ENCODE data around the gene PRIM2.
"Not testable (repeated sequence)": the region's sequence is repeated elsewhere in the genome, so short reads cannot be mapped to it uniquely, and the experiment has no call there.

The PRIM2 gene

DNA sequence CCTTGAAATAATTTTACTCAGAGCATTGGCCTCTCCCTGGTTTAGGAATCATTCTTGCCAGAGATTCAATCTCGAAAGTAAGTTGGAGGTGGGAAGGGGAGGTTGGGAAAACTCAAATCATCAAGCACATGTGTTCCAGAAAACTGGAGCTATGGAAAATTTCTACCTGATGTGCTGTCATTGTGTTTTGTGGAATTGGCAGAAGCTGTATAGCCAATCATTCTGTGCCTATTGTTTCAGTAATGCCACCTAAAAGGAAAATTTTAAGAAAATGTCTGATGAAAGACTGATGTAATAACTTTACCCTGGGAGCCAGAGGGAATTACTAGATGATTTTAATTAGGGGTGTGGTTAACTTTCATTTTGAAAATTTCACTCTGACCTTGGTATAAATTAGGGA is 187.8 kb downstream of the PRIM2 start:
- DNase-seq (ENCODE audit: low spot score): not testable (repeated sequence)

DNA sequence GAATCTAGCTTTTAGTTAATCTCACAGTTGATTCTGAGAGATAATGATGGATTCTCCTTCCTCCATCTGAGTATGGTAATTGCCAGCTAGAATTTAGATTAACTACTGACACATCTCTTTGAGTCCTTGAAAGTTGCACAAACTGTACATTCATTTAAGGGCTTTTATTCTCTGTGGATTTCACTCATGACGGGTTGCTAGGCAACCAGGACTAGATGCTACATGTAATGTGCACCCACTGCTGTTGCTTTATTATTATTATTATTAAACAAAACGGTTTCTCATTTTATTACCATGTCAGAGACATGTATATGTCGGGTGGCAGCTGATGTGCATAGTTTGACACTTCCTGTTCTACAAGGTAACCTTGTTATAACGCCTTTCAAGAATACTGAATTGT is 193.0 kb downstream of the PRIM2 start:
- not testable (repeated sequence) for DNase-seq (ENCODE audit: low spot score)

DNA sequence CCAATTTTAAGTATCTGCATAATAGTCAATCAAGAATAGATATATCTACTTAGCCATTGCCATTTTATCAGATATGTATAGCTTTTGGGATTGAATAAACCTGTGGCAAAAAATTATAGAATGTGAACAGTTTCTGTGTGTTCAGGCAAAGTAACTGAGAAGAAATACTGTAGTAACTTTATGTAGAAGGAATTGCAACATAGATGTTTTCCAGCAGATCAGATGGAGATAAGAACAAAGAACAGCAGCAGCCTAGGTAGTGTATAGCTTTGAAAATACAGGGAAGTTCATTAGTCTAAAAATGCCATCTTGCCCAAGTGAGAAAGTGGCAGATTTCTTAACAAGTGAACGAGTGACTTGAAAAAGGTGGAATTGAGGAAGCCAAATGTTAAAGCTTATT is 197.7 kb downstream of the PRIM2 start:
- DNase-seq (ENCODE audit: low spot score): not testable (repeated sequence)

DNA sequence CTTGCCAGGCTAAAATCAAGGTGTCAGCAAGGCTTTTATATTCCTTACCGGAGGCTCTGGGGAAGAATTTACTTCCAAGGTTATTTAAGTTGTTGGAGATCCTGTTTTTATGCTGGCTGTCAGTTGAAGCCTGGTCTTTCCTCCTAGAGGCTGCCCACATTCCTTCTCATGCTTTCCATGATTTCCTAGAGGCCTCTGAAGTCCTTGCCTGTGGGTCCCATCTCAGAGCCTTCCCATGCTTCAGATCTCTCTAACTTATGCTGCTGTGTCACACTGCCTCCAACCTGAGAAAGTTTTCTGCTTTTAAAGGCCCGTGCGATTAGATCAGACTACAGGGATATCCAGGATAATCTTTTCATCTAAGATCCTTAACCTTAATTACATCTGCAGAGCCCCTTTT is 198.4 kb downstream of the PRIM2 start:
- DNase-seq (ENCODE audit: low spot score): not testable (repeated sequence)

DNA sequence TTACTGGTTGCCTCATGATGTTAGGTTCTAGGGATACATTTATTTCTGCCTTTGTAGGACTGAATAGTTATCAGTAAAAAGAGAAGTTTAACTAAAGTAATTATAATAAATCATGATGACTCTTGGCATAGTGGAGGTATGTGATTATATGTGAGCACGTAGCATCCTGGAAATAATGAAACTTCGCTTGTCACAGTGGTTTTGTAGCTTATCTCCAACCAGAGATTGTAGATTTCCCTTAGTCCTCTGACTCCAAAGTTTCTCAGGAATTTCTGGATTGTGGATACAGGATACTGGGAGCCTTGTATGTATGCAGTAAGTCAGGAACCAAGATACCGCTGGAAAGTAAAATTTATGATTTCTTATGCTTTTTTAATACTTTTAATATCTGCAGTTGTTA is 199.3 kb downstream of the PRIM2 start:
- DNase-seq (ENCODE audit: low spot score): not testable (repeated sequence)

DNA sequence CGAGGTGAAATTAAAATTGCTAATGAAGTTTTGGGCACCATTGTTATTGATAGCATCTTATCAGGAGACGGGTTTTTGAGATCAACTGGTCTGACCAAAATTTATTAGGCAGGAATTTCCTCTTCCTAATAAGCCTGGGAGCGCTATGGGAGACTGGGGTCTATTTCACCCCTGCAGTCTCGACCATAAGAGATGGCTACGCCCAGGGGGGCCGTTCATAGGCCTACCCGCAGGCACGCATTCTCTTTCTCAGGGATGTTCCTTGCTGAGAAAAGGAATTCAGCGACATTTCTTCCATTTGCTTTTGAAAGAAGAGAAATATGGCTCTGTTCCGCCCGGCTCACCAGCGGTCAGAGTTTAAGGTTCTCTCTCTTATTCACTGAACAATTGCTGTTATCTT is 201.8 kb downstream of the PRIM2 start:
- DNase-seq (ENCODE audit: low spot score): not testable (repeated sequence)

DNA sequence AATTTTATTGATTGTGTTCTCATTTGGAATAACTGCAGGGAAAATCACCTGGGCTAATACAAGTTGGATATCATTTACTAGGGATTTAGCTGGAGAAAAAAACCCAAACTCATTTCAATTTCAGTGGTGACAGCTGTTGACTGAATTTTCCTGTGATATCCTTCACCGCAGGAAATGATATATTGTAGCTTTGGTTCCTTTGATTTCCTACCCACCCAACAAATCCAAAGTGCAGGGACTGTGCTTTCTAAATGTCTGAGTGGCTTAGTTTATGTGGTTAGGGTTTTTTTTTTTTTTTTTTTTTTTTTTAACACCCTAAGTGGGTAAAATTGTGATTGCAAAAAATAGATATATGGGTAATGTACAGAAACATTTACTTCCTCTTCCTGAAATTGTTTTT is 203.7 kb downstream of the PRIM2 start:
- not testable (repeated sequence) for DNase-seq (ENCODE audit: low spot score)

DNA sequence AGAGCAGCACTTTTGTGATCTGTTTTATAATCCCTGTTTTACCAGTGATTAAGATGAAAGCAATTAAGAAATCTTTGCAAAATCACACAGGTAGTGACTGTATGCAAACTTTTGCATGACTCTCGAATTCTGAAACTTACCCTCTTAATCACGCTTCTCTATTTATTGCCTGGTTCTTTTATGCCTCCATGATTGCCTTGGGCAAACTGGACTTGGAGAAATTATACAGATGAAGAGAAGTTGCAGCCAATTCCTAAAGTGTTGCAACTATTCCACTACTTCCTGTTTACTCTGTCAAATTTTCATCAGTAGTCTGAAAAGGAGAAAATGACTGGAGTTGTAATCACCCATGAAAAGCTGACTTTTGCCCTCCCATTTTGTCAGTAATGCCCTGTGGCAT is 205.8 kb downstream of the PRIM2 start:
- DNase-seq (ENCODE audit: low spot score): not testable (repeated sequence)

DNA sequence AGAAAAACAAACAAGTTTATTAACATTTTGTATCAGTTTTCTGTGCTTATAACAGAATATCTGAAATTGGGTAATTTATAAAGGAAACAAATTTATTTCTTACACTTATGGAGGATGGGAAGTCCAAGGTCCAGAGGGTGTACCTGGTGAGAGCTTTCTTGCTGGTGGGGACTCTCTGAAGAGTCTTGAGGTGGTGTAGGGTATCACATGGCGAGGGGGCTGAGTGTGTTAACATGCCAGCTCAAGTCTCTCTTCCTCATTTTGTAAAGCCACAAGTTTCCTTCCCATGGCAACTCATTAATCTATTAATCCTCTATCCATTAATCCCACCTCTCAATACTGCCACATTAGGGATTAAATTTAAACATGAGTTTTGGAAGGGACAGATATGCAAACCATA is 212.3 kb downstream of the PRIM2 start:
- not testable (repeated sequence) for DNase-seq (ENCODE audit: low spot score)

DNA sequence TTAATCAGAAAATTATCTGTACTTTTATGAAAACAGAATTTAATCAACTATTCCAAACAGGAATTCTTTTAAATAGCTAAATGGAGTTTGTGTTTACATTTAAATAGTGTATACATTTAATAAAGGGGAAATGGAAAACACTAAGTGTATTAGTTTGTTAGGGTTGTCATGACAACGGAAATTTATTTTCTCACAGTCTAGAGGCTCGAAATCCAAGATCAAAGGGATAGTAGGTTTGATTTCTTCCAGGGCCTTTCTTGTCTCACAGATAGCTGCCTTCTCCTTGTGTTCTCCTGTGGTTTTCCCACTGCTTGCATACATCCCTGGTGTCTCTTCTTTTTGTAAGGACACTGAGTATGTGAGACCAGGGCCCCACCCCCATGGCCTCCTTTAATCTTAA is 215.2 kb downstream of the PRIM2 start:
- DNase-seq (ENCODE audit: low spot score): not testable (repeated sequence)

DNA sequence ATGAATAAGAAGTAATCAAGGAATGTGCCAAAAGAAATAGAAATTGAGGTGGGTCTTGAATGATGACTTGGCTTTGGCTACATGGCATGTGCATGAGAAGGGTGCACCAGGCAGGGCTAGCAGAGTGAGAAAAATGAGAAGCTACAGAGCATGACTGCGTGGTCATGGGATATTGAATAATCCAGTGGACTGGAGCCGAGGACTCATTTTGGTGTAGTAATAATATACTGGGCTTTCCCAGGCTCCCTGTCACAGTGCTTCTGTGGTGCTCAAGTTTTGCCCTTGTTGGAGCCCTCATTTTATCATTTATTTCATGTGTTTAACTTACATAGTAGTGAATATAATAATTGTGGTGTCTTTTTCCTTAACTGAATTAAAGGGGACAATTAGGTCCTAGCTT is 217.7 kb downstream of the PRIM2 start:
- not testable (repeated sequence) for DNase-seq (ENCODE audit: low spot score)

DNA sequence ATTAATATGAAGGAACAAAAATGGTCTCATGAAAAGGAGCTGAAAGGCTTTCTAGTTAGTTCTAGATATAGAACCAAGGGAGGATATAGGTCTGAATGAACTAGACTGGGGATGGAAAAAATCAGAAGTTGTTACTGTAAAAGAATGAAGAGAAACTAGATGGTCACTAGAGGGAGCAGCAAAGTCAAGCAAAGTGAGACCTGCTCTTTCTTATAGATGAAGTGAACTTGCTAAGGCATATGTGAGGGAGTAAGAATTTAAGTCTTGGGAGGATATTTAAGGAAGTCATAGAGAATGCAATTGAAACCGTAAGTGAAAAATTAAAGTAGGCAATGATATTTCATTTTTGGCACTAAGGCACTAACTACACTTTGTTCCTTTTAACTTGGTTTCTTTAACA is 218.6 kb downstream of the PRIM2 start:
- DNase-seq (ENCODE audit: low spot score): not testable (repeated sequence)

DNA sequence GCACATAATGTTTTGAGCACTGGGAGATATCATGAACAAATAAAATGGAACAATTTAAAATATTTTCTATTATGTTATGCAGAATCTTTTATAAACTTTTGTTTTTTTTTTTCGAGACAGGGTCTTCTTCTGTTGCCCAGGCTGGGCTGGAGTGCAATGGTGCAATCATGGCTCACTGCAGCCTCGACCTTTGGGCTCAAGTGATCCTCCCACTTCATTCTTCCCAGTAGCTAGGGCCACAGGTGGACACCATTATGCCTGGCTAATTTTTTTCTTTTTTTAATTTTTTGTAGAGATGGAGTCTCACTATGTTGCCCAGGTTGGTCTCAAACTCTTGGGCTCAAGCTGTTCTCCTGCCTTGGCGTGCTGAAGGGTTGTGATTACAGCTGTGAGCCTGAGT is 220.5 kb downstream of the PRIM2 start:
- DNase-seq (ENCODE audit: low spot score): not testable (repeated sequence)

DNA sequence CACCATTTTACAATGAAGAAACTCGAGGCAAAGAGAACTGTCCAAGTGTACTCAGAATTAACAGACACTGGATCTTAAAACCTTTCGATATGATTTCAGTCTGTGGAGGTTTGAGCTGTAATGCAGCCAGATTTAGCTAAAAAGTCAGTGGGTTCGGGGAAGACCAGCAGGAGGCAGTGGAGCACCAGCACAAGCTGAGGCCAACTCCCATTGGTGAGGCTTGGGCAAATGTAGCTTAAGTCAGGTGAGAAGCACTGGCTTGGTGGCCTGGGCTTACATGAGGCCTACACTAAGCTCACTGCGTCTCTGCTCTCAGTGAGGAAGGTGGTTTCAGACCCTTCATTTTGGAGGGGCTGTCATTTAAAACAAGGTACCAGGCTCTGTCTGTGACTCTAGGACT is 234.5 kb downstream of the PRIM2 start:
- not testable (repeated sequence) for DNase-seq (ENCODE audit: low spot score)

DNA sequence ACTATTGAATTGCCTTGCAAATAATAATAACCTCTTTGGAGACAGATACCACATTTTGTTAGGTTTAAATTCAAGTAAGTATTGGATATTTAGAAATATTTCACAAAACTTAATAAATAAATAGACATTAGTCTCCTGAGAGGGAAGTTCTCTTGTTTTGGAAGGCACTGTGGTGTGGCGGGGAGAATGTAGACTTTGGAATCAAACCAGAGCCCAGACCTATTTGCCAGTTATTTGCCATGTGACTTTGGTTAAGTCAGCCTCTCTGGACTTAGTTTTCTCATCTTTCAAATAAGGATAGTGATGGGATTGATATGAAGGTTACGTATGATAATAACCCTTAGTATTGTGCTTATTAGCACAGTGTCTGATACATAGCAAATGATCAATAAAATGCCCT is 240.4 kb downstream of the PRIM2 start:
- not testable (repeated sequence) for DNase-seq (ENCODE audit: low spot score)

DNA sequence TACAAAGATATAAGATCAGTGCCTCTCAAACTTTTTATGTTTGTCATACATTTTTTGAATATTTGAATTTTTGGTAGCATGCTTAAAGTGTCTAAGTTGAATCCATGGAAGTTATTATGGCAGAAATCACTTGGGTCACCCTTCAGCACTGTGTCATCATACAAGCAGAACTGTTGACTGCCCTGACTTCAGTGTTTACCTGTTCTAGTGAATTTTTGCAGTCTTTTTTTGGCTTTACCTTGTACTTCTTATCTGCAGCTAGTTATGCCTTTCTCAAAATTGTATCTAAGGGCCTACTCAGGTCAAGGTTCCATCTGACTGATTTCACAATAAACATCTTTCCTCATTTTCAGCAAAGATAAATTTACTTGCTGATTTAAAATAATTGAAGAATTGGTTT is 241.7 kb downstream of the PRIM2 start:
- DNase-seq (ENCODE audit: low spot score): not testable (repeated sequence)

DNA sequence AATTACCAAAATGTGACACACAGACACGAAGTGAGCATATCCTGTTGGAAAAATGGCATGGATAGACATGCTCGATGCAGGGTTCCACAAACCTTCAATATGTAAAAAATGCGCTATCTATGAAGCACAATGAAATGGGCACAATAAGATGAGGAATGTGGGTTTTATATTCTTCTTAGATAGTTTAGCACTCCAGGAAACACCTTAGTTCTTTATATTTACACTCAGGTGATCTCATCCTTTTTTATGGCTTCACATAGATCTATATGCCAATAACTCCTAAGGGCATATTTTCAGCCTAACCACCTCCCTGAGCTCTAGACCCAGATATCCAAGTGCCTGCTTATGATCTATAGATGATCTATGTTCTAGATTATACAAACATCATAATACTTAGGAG is 244.8 kb downstream of the PRIM2 start:
- not testable (repeated sequence) for DNase-seq (ENCODE audit: low spot score)

DNA sequence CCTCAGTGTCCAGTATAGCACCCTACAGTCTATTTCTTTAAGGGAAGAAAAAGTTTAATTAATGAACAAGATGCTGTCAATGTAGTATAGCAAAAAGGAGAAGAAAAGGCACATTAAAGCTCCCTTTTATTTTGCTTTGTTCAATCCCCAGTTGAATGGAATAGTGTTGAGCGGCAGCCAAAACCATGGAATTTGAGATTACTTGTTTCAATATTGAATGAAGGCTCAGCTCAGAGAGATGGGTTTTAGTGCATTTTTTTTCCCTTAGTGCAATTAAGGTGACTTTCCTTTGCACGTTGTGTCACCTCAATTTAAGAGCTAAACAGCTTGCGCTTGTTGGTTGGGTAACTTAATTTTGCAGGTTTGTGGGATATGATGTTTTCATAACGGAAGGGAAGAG is 254.7 kb downstream of the PRIM2 start:
- DNase-seq (ENCODE audit: low spot score): not testable (repeated sequence)

DNA sequence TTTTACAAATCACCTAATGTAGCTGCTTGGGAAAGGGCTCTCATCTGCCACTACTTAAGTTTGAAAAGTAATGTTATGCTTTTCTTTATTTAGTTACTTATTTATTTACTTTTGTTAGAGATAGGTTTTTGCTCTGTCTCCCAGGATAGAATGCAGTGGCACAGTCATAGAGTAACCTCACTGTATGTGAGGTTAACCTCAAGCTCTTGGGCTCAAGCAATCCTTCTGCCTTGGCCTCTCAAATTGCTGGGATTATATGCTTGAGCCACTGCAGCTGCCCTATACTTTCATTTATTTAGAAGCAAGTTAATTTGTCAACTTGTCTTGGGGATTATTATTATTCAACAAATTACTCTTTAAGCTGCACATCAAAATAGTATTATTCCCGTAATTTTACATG is 255.4 kb downstream of the PRIM2 start:
- not testable (repeated sequence) for DNase-seq (ENCODE audit: low spot score)

DNA sequence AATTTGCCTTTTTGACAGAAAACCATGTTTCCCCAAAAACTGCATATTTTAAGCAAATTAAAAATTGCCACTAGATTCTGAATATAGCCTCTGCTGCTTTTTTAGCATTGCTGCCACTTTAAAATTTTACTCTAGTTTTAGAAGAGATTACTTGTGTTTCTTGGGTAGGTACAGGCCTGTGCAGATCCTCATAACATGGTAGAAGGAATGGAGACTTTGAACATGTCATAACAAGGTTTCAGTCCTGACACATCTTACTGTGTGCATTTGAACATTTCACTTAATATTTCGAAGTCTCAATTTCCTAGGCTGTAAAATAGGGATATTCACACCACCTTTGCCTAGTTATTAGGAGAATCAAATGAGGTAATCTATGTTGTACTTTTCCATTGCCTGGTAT is 259.6 kb downstream of the PRIM2 start:
- DNase-seq (ENCODE audit: low spot score): not testable (repeated sequence)

DNA sequence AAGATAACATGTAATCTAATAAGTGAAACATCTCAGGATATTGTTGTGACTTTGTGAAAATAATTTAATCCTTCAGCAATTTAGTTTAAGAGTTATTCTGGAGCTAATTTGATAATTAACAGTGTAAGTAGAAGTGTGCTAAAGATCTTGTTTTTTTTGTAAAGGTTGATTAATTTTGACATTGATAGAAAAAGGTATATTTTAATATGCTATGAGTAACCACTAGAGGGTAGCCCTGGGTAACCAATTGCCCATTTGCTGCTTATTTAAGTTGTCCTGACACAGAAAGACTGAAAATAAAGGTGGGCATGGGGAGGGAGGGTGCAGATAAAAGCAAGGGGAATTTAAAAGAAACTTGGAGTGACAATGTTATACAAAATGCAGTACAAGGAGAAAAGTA is 262.1 kb downstream of the PRIM2 start:
- DNase-seq (ENCODE audit: low spot score): not testable (repeated sequence)

DNA sequence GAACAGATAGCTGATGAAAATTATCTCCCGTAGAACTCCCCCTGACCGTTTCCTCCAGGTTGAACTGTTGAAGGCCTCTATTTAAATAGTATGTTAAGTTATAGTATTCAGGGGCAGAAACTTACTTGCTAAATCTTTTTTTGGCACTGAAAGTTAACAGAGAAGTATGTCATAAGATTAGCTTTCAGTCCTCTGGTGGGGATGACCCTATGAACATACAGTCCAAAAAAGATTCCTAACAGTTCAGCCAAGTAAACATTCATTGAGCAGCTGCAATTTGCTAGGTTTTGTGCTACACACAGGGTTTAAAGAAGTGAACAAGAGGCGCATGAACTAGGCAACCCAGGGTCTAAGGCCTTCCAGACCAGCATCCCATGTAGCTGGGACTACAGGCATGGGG is 264.2 kb downstream of the PRIM2 start:
- DNase-seq (ENCODE audit: low spot score): not testable (repeated sequence)

DNA sequence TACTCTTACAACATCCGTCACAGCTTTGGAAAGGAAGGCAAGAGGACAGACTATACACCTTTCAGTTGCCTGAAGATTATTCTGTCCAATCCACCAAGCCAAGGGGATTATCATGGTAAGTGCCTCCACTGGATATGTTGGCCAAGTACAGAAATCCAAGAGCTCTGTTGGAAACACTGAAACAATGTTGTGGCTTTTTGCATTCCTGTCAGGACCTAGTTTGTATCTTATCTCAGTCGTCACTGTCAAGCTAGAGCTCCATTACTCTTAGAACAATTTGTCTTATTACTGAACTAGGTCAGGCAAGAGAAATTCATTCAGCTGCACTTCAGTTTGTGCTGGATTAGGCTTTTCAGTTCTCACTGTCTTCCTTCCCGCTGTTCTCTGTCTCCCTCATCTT is 283.7 kb downstream of the PRIM2 start:
- DNase-seq (ENCODE audit: low spot score): not testable (repeated sequence)

DNA sequence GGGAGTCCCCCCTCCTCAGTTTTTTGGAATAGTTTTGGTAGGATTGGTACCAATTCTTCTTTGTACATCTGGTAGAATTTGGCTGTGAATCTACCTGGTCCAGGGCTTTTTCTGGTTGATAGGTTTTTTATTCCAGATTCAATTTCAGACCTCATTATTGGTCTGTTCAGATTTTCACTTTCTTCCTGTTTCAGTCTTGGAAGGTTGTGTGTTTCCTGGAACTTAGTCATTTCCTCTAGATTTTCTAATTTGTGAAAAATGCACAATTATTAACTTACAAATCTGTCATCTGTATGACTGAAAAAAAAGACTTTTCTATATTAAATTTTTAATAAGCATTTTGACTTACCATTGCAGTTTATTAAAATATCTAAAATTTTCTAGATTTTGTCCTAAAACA is 287.9 kb downstream of the PRIM2 start:
- not testable (repeated sequence) for DNase-seq (ENCODE audit: low spot score)

DNA sequence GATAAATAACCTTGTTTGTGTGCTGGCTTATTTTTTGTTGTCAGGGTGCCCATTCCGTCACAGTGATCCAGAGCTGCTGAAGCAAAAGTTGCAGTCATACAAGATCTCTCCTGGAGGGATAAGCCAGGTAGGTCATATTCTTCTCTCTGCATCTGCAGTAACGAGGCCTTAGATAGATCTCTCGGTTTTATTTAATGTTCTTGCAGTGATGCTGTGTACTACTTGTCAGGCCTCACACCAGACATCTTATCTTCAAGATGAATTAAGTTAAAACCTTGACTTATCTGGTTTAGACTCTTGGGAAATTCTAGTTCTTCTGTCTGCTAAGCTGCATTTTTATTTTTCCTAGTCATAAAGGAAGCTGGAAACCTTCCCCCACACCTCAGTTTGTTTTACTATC is 288.9 kb downstream of the PRIM2 start:
- DNase-seq (ENCODE audit: low spot score): not testable (repeated sequence)
